SK-N-SH (cell line): Measurements from ENCODE around the gene CTCFL. TPM values are rescaled to one million over a fixed set of nuclear protein-coding genes. Genes with fewer than 3 reads are reported as not detected.

Experiments used
- CTCF ChIA-PET: fragments of 300-600, 350-600 bp; formaldehyde crosslinking; extraction: SDS; loops from one replicate; lab custom pipeline; 2021; lab: Yijun Ruan, JAX
- POLR2A ChIA-PET: fragments of 350-600 bp; sonication (Branson Sonifier 250); formaldehyde crosslinking; extraction: SDS; loops from one replicate; lab custom pipeline; 2020; ENCODE audit warnings: antibody characterized with exemption, inconsistent platforms; lab: Yijun Ruan, JAX
- DNase-seq: peaks from one replicate; pipeline ENCODE4 v3.0.0; 2012
- H2AFZ ChIP-seq: fragments of 200-600 bp; sonication (generic); 2 replicates; pipeline ENCODE4 v1.8.1; 2016; ENCODE audit warnings: antibody characterized with exemption, mild to moderate bottlenecking, low read depth
- H3F3A ChIP-seq: fragments of 200-600 bp; sonication (generic); replicated peaks from 2 replicates; pipeline ENCODE3; 2016; ENCODE audit warnings: antibody characterized with exemption, mild to moderate bottlenecking; ENCODE audit not compliant: insufficient read depth
- H3K27ac ChIP-seq, 2 experiments: fragments of 200-500 bp in 1 of 2; fragments of 200-600 bp in 1 of 2; sonication (Bioruptor generic) in 1 of 2; sonication (generic), shearing (Covaris generic) in 1 of 2; 2 replicates each; pipeline versions ENCODE4 v1.5.1 to v1.6.1; 2014 to 2016; ENCODE audit warnings: low read depth in 2 of 2, inconsistent platforms in 1 of 2, low read length in 1 of 2, mild to moderate bottlenecking in 1 of 2, mixed read lengths in 1 of 2
- H3K27me3 ChIP-seq: fragments of 200-600 bp; sonication (generic), shearing (Covaris generic); 2 replicates; pipeline ENCODE4 v1.6.1; 2016; ENCODE audit warnings: mixed run types; ENCODE audit not compliant: insufficient read depth
- H3K36me3 ChIP-seq, 2 experiments: fragments of 200-500 bp in 1 of 2; fragments of 200-600 bp in 1 of 2; sonication (Bioruptor generic) in 1 of 2; sonication (generic) in 1 of 2; replicated peaks in 1 of 2; 2 replicates each; pipeline versions ENCODE3 to v1.5.1; 2014 to 2016; ENCODE audit warnings: low read length in 1 of 2, mild to moderate bottlenecking in 1 of 2; ENCODE audit not compliant: insufficient read depth in 2 of 2, control insufficient read depth in 1 of 2
- H3K4me1 ChIP-seq, 2 experiments: fragments of 200-500 bp in 1 of 2; fragments of 200-600 bp in 1 of 2; sonication (Bioruptor generic) in 1 of 2; sonication (generic), shearing (Covaris generic) in 1 of 2; 2 replicates each; pipeline versions ENCODE4 v1.5.1 to v1.6.1; 2014 to 2016; ENCODE audit warnings: low read depth in 1 of 2, low read length in 1 of 2, mixed run types in 1 of 2; ENCODE audit not compliant: insufficient read depth in 2 of 2, control insufficient read depth in 1 of 2
- H3K4me2 ChIP-seq: fragments of 200-600 bp; sonication (generic), shearing (Covaris generic); 2 replicates; pipeline ENCODE4 v1.6.1; 2017; ENCODE audit warnings: mixed run types
- H3K4me3 ChIP-seq, 2 experiments: fragments of 200-500 bp in 1 of 2; fragments of 200-600 bp in 1 of 2; sonication (Bioruptor generic) in 1 of 2; sonication (generic), shearing (Covaris generic) in 1 of 2; 2 replicates each; pipeline versions ENCODE4 v1.5.1 to v1.8.1; 2014 to 2016; ENCODE audit warnings: low read depth in 2 of 2, inconsistent platforms in 1 of 2, low read length in 1 of 2, mild to moderate bottlenecking in 1 of 2, mixed read lengths in 1 of 2, moderate library complexity in 1 of 2
- H3K79me2 ChIP-seq: fragments of 200-600 bp; sonication (generic); 2 replicates; pipeline ENCODE4 v1.8.1; 2017; ENCODE audit warnings: mild to moderate bottlenecking; ENCODE audit not compliant: insufficient read depth
- H3K9ac ChIP-seq: fragments of 200-600 bp; sonication (generic); 2 replicates; pipeline ENCODE4 v1.6.1; 2017; ENCODE audit warnings: mixed run types
- H3K9me2 ChIP-seq: fragments of 200-600 bp; sonication (generic); 2 replicates; pipeline ENCODE4 v1.6.1; 2017; ENCODE audit warnings: mixed run types
- H3K9me3 ChIP-seq: fragments of 200-600 bp; sonication (generic); 2 replicates; pipeline ENCODE4 v1.6.1; 2017; ENCODE audit warnings: mixed run types, mild to moderate bottlenecking, moderate library complexity
- H4K20me1 ChIP-seq: fragments of 200-600 bp; sonication (generic); 2 replicates; pipeline ENCODE4 v1.6.1; 2017; ENCODE audit warnings: mild to moderate bottlenecking, mixed run types; ENCODE audit not compliant: insufficient read depth
- CHD2 ChIP-seq: fragments of 150-350 bp; IDR thresholded peaks from 2 replicates; pipeline ENCODE4 v1.6.1; 2018; ENCODE audit warnings: low read length; ENCODE audit not compliant: partially characterized antibody
- ELF1 ChIP-seq: IDR thresholded peaks from 2 replicates; pipeline ENCODE4 v1.4.0; 2012
- EP300 ChIP-seq, 2 experiments: IDR thresholded peaks; 2 replicates each; pipeline versions ENCODE4 v1.4.0 to v1.6.1; 2012; ENCODE audit warnings: borderline replicate concordance in 1 of 2, low read depth in 1 of 2, low read length in 1 of 2
- EZH2phosphoT487 ChIP-seq: fragments of 200-600 bp; sonication (generic); IDR thresholded peaks from 2 replicates; pipeline ENCODE4 v1.6.1; 2017; ENCODE audit warnings: low read depth, mixed run types, mild to moderate bottlenecking, antibody characterized with exemption, moderate library complexity, borderline replicate concordance
- FOSL2 ChIP-seq: IDR thresholded peaks from 2 replicates; pipeline ENCODE4 v1.4.0; 2012; ENCODE audit warnings: low read depth, mild to moderate bottlenecking, moderate library complexity, borderline replicate concordance
- FOXM1 ChIP-seq: IDR thresholded peaks from 2 replicates; pipeline ENCODE4 v1.4.0; 2012; ENCODE audit warnings: low read depth, mild to moderate bottlenecking
- GABPA ChIP-seq: IDR thresholded peaks from 2 replicates; pipeline ENCODE4 v1.4.0; 2012; ENCODE audit warnings: low read depth, mild to moderate bottlenecking
- JUND ChIP-seq: IDR thresholded peaks from 2 replicates; pipeline ENCODE4 v1.4.0; 2012
- MEF2A ChIP-seq: IDR thresholded peaks from 2 replicates; pipeline ENCODE4 v1.4.0; 2012; ENCODE audit warnings: low read depth, borderline replicate concordance
- MXI1 ChIP-seq: IDR thresholded peaks from 2 replicates; pipeline ENCODE4 v1.6.1; 2012; ENCODE audit warnings: mild to moderate bottlenecking, low read depth, low read length, improper control_type of control experiment
- NFIC ChIP-seq: IDR thresholded peaks from 2 replicates; pipeline ENCODE4 v1.4.0; 2012; ENCODE audit warnings: borderline replicate concordance
- NRF1 ChIP-seq: IDR thresholded peaks from 2 replicates; pipeline ENCODE4 v1.6.1; 2012; ENCODE audit warnings: low read depth, mild to moderate bottlenecking, low read length
- POLR2AphosphoS5 ChIP-seq: IDR thresholded peaks from 2 replicates; pipeline ENCODE4 v1.6.1; 2012; ENCODE audit warnings: low read depth, low read length
- RAD21 ChIP-seq: IDR thresholded peaks from 2 replicates; pipeline ENCODE4 v1.6.1; 2012; ENCODE audit warnings: mild to moderate bottlenecking, low read length
- REST ChIP-seq: IDR thresholded peaks from 2 replicates; pipeline ENCODE4 v1.6.1; 2012; ENCODE audit warnings: mild to moderate bottlenecking, low read depth, low read length, moderate library complexity
- SIN3A ChIP-seq: IDR thresholded peaks from 2 replicates; pipeline ENCODE4 v1.6.1; 2012; ENCODE audit warnings: low read depth, mild to moderate bottlenecking, low read length, moderate library complexity, borderline replicate concordance
- SMC3 ChIP-seq: IDR thresholded peaks from 2 replicates; pipeline ENCODE4 v1.6.1; 2012; ENCODE audit warnings: low read depth, low read length, improper control_type of control experiment
- YY1 ChIP-seq: IDR thresholded peaks from 2 replicates; pipeline ENCODE4 v1.4.0; 2012; ENCODE audit warnings: low read depth, mild to moderate bottlenecking
- ZBTB33 ChIP-seq: IDR thresholded peaks from 2 replicates; pipeline ENCODE4 v1.4.0; 2012; ENCODE audit warnings: low read depth, borderline replicate concordance
- WGBS: methylation state at CpG from one replicate; pipeline ENCODE4 v1.1.6; 2017; ENCODE audit warnings: low lambda C conversion rate; 5-methylcytosine and 5-hydroxymethylcytosine counted together
- polyA plus RNA-seq, 3 experiments: library from polyadenylated mRNA; depleted of rRNA; stranded (reverse); fragments of >200 nt; gene quantifications; 2 replicates each; pipeline ENCODE4 v1.2.3, GENCODE V29; 2012
- TF ChIP-seq, protein P1 (sequence below): fragments of 200-600 bp; sonication (generic); IDR thresholded peaks from 2 replicates; pipeline ENCODE4 v1.6.1; 2017; ENCODE audit warnings: antibody characterized with exemption, mild to moderate bottlenecking, moderate library complexity
- TF ChIP-seq, protein P2 (sequence below): IDR thresholded peaks from 2 replicates; pipeline ENCODE4 v1.4.0; 2012; ENCODE audit warnings: low read depth, borderline replicate concordance

CTCFL gene
- polyA plus RNA-seq, 1 of the 3 experiments (the other 2 are of a cell fraction), result not detected

DNA sequence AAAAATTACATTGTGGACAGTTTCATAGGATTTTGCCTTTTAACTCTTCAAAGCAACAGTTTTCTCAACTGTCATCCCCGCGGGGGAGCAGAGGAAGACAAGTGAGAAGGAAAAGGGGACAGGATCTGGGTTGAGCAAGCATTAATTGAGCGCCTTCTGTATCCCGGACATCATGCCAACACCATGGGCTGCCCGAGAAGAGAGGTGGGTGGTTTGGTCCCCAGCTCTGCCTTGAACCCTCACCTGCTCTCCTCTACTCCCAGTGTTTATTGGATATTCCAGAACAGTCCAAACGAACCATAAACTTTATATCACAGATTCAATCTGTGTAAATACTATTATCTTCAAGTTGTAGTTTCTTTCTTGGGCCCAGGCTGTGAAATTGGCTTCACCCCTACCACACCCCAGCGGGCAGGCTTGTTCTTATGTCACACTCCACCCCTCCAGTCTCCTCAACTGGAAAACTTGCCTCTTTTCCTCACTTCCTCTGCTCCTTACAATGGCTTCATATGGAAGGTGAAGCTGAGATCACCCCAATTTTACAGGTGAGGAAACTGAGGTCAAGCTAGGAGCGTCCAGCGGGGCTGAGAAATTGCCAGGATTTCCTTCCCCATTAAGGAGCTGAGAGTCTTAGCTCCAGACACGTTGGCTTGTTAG is 42.0 kb upstream of the CTCFL start (continued):
- TF ChIP-seq SIN3A, result no peak
- TF ChIP-seq POLR2AphosphoS5, result no peak
- no peak for TF ChIP-seq CHD2

DNA sequence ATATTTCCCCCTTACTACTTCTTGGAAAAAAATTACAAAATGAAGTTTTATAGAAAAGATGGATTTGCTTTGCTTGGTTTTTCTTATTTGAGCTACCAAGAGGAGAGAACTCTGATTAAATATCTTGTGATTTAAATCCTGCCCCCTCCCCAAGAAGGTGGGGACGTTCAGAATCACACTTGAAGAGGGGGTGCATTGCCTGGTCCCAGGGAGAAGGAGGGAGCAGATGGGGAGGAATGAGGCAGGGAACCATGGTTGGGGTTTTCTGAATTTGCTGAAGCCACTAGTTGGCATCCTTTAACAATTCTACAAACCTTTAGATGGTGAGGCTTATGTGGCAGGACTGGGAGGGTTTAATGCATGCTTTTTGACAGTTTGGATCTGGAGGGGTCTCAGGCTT is 41.5 kb upstream of the CTCFL start:
- no peak for TF ChIP-seq REST
- no peak for TF ChIP-seq GABPA
- TF ChIP-seq MXI1, result no peak
- no peak for TF ChIP-seq NFIC
- no peak for TF ChIP-seq JUND
- TF ChIP-seq MEF2A, result no peak
- TF ChIP-seq ZBTB33, result no peak
- TF ChIP-seq FOXM1, result no peak
- TF ChIP-seq SMC3, result no peak
- no peak for TF ChIP-seq EP300 (IDR thresholded peaks at IDR 0.05; ENCODE audit: borderline replicate concordance in 1 of 2, low read depth in 1 of 2, low read length in 1 of 2)
- no peak for TF ChIP-seq EZH2phosphoT487
- no peak for TF ChIP-seq ELF1
- TF ChIP-seq NRF1, result no peak
- TF ChIP-seq, protein P1, sequence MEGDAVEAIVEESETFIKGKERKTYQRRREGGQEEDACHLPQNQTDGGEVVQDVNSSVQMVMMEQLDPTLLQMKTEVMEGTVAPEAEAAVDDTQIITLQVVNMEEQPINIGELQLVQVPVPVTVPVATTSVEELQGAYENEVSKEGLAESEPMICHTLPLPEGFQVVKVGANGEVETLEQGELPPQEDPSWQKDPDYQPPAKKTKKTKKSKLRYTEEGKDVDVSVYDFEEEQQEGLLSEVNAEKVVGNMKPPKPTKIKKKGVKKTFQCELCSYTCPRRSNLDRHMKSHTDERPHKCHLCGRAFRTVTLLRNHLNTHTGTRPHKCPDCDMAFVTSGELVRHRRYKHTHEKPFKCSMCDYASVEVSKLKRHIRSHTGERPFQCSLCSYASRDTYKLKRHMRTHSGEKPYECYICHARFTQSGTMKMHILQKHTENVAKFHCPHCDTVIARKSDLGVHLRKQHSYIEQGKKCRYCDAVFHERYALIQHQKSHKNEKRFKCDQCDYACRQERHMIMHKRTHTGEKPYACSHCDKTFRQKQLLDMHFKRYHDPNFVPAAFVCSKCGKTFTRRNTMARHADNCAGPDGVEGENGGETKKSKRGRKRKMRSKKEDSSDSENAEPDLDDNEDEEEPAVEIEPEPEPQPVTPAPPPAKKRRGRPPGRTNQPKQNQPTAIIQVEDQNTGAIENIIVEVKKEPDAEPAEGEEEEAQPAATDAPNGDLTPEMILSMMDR, result no peak
- TF ChIP-seq RAD21, result no peak
- no peak for TF ChIP-seq YY1
- TF ChIP-seq, protein P2, sequence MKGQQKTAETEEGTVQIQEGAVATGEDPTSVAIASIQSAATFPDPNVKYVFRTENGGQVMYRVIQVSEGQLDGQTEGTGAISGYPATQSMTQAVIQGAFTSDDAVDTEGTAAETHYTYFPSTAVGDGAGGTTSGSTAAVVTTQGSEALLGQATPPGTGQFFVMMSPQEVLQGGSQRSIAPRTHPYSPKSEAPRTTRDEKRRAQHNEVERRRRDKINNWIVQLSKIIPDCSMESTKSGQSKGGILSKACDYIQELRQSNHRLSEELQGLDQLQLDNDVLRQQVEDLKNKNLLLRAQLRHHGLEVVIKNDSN, result no peak
- TF ChIP-seq FOSL2, result no peak
- H3K27ac ChIP-seq, result no peak overlapping the region
- H3K4me2 ChIP-seq, result no peak overlapping the region
- WGBS, result 0% methylated on average over 1 of the region's 1 CpG
- no peaks in the 10 kb centered on the region for H3K9me2 ChIP-seq
- no peaks in the 10 kb centered on the region for H4K20me1 ChIP-seq
- ChIA-PET CTCF (interaction anchor here (1.1 to 3.9 kb wide), 3 partner anchors 16 to 36 kb away, joined by 3 to 15 read pairs (median 4); no protein-coding TSS in a partner anchor), POLR2A (no interaction called here)
- H2AFZ ChIP-seq, result no peak overlapping the region
- DNase-seq, result no peak
- no peak overlapping the region for H3K9ac ChIP-seq
- H3K9me3 ChIP-seq, result no peaks in the 10 kb centered on the region
- H3K36me3 ChIP-seq, result no peaks in the 10 kb centered on the region
- no peaks in the 10 kb centered on the region for H3K4me1 ChIP-seq
- H3F3A ChIP-seq, result no peaks in the 10 kb centered on the region
- H3K4me3 ChIP-seq, result no peak overlapping the region
- no peaks in the 10 kb centered on the region for H3K79me2 ChIP-seq
- peaks cover 24% of the 10 kb centered on the region for H3K27me3 ChIP-seq
